Effector memory CD8-positive, alpha-beta T cell (primary cell): ENCODE data around the gene GSTO1.
A peak's percentile ranks its signal among the peaks of the same experiment; 100 is the strongest.

Experiments
- ATAC-seq: fragments of 150-1000 bp; cut with Tn5 transposase; replicated peaks from 2 replicates; pipeline ENCODE4 v1.10.0; 2021; ENCODE audit warnings: mild to moderate bottlenecking, moderate library complexity
- DNase-seq, 3 experiments: peaks; one replicate each; pipeline ENCODE4 v3.0.0; 2021
- H3K27ac Mint-ChIP-seq, 2 donors: one replicate each; pipeline ENCODE4 v1.8.0; 2022; ENCODE audit warnings: mild to moderate bottlenecking in 2 of 2, mixed read lengths in 2 of 2, moderate library complexity in 2 of 2
- H3K27me3 Mint-ChIP-seq, 2 donors: one replicate each; pipeline ENCODE4 v1.8.0; 2022; ENCODE audit warnings: mixed read lengths in 2 of 2
- H3K36me3 Mint-ChIP-seq: one replicate; pipeline ENCODE4 v1.8.0; 2022; ENCODE audit warnings: mild to moderate bottlenecking, moderate library complexity, mixed read lengths; ENCODE audit not compliant: insufficient read depth
- H3K4me1 Mint-ChIP-seq, 2 donors: one replicate each; pipeline ENCODE4 v1.8.0; 2022; ENCODE audit warnings: low read depth in 2 of 2, mixed read lengths in 2 of 2
- H3K4me3 Mint-ChIP-seq, 2 donors: one replicate each; pipeline ENCODE4 v1.8.0; 2022; ENCODE audit warnings: mild to moderate bottlenecking in 2 of 2, mixed read lengths in 2 of 2, moderate library complexity in 2 of 2
- H3K9me3 Mint-ChIP-seq, 2 donors: one replicate each; pipeline ENCODE4 v1.8.0; 2022; ENCODE audit warnings: mixed read lengths in 2 of 2

GSTO1 gene

GRCh38 chr10:104255311-104255981, 754 bp downstream of the GSTO1 start:
- H3K36me3 Mint-ChIP-seq = peaks cover 34% of the 10 kb centered on the region
- no peaks in the 10 kb centered on the region for H3K9me3 Mint-ChIP-seq
- ATAC-seq = peak; percentile 45
- H3K4me3 Mint-ChIP-seq = peak overlapping the region; percentile 88 to 97
- H3K27ac Mint-ChIP-seq = peak overlapping the region; percentile 94 to 96
- peaks cover 41 to 58% of the 10 kb centered on the region in 2 donors for H3K4me1 Mint-ChIP-seq
- H3K27me3 Mint-ChIP-seq = peaks cover 4% of the 10 kb centered on the region in 2 donors
- DNase-seq = peak in 1 of 3 experiments; percentile 14

GRCh38 chr10:104256335-104256961, 1.8 kb downstream of the GSTO1 start:
- H3K36me3 Mint-ChIP-seq = peaks cover 41% of the 10 kb centered on the region
- no peaks in the 10 kb centered on the region for H3K9me3 Mint-ChIP-seq
- H3K4me3 Mint-ChIP-seq = peak overlapping the region; percentile 88 to 97
- peaks cover 50 to 68% of the 10 kb centered on the region in 2 donors for H3K4me1 Mint-ChIP-seq
- no peaks in the 10 kb centered on the region for H3K27me3 Mint-ChIP-seq
- peak overlapping the region; percentile 94 to 96 for H3K27ac Mint-ChIP-seq
- DNase-seq (no peak), ATAC-seq (peak; percentile 72)

- Mint-ChIP-seq H3K4me3 (no peak overlapping the region), H3K27ac (peak overlapping the region; percentile 94 to 96), H3K4me1 (peaks cover 51 to 72% of the 10 kb centered on the region in 2 donors), H3K36me3 (peaks cover 47% of the 10 kb centered on the region), H3K27me3 (no peaks in the 10 kb centered on the region), H3K9me3 (no peaks in the 10 kb centered on the region)
- DNase-seq (no peak), ATAC-seq (no peak)
Observed at GRCh38 chr10:104257235-104257634, 2.5 kb downstream of the GSTO1 start.

- Mint-ChIP-seq H3K27ac (peak overlapping the region in 1 of 2 donors; percentile 53), H3K4me3 (no peak overlapping the region), H3K36me3 (peaks cover 55% of the 10 kb centered on the region)
Observed at GRCh38 chr10:104258209-104258608, 3.5 kb downstream of the GSTO1 start.

GRCh38 chr10:104259456-104259855, 4.8 kb downstream of the GSTO1 start:
- Mint-ChIP-seq H3K27ac (peak overlapping the region; percentile 65 to 81), H3K4me1 (peaks cover 48 to 73% of the 10 kb centered on the region in 2 donors), H3K4me3 (no peak overlapping the region), H3K27me3 (no peaks in the 10 kb centered on the region), H3K36me3 (peaks cover 68% of the 10 kb centered on the region), H3K9me3 (no peaks in the 10 kb centered on the region)
- ATAC-seq (no peak), DNase-seq (no peak)

More at GRCh38 chr10:104258209-104258608, 3.5 kb downstream of the GSTO1 start:
- Mint-ChIP-seq H3K27me3 (no peaks in the 10 kb centered on the region), H3K9me3 (no peaks in the 10 kb centered on the region), H3K4me1 (peaks cover 51 to 72% of the 10 kb centered on the region in 2 donors)
- no peak for DNase-seq
- no peak for ATAC-seq

- Mint-ChIP-seq H3K27me3 (no peaks in the 10 kb centered on the region), H3K4me1 (peaks cover 49 to 77% of the 10 kb centered on the region in 2 donors), H3K36me3 (peaks cover 72% of the 10 kb centered on the region), H3K9me3 (no peaks in the 10 kb centered on the region), H3K4me3 (peak overlapping the region in 1 of 2 donors; percentile 1), H3K27ac (peak overlapping the region; percentile 65 to 81)
- ATAC-seq (no peak), DNase-seq (no peak)
Observed at GRCh38 chr10:104259999-104260774, 5.5 kb downstream of the GSTO1 start.

GRCh38 chr10:104260775-104261115, 6.1 kb downstream of the GSTO1 start:
- Mint-ChIP-seq H3K9me3 (no peaks in the 10 kb centered on the region), H3K27me3 (no peaks in the 10 kb centered on the region), H3K36me3 (peaks cover 77% of the 10 kb centered on the region), H3K4me3 (peak overlapping the region in 1 of 2 donors; percentile 1), H3K4me1 (peaks cover 49 to 79% of the 10 kb centered on the region in 2 donors), H3K27ac (peak overlapping the region; percentile 65 to 81)
- no peak for ATAC-seq
- DNase-seq = no peak

- DNase-seq = no peak
- Mint-ChIP-seq H3K36me3 (peaks cover 88% of the 10 kb centered on the region), H3K4me3 (no peak overlapping the region), H3K27me3 (no peaks in the 10 kb centered on the region), H3K4me1 (peaks cover 44 to 72% of the 10 kb centered on the region in 2 donors), H3K9me3 (no peaks in the 10 kb centered on the region), H3K27ac (peak overlapping the region in 1 of 2 donors; percentile 65)
- no peak for ATAC-seq
Observed at GRCh38 chr10:104262055-104262454, 7.4 kb downstream of the GSTO1 start.

- Mint-ChIP-seq H3K27ac (peak overlapping the region; percentile 68 to 75), H3K9me3 (no peaks in the 10 kb centered on the region)
- no peak for DNase-seq
Observed at GRCh38 chr10:104264783-104265182, 10.1 kb downstream of the GSTO1 start.

GRCh38 chr10:104267721-104268404, 13.2 kb downstream of the GSTO1 start:
- Mint-ChIP-seq H3K4me3 (peak overlapping the region; percentile 85 to 88), H3K27ac (peak overlapping the region; percentile 96 to 98), H3K9me3 (no peaks in the 10 kb centered on the region), H3K27me3 (no peaks in the 10 kb centered on the region), H3K36me3 (peaks cover 59% of the 10 kb centered on the region), H3K4me1 (peaks cover 21 to 44% of the 10 kb centered on the region in 2 donors)
- DNase-seq (no peak), ATAC-seq (no peak)

More at GRCh38 chr10:104264783-104265182, 10.1 kb downstream of the GSTO1 start:
- Mint-ChIP-seq H3K36me3 (peaks cover 84% of the 10 kb centered on the region), H3K4me1 (peaks cover 38 to 64% of the 10 kb centered on the region in 2 donors), H3K4me3 (no peak overlapping the region), H3K27me3 (no peaks in the 10 kb centered on the region)
- ATAC-seq = no peak

GRCh38 chr10:104268405-104268712, 13.7 kb downstream of the GSTO1 start:
- peaks cover 54% of the 10 kb centered on the region for H3K36me3 Mint-ChIP-seq
- no peaks in the 10 kb centered on the region for H3K27me3 Mint-ChIP-seq
- H3K4me1 Mint-ChIP-seq = peaks cover 21 to 44% of the 10 kb centered on the region in 2 donors
- peak overlapping the region; percentile 96 to 98 for H3K27ac Mint-ChIP-seq
- H3K9me3 Mint-ChIP-seq = no peaks in the 10 kb centered on the region
- ATAC-seq = no peak
- no peak for DNase-seq
- peak overlapping the region; percentile 85 to 88 for H3K4me3 Mint-ChIP-seq

GRCh38 chr10:104268713-104269645, 14.3 kb downstream of the GSTO1 start, which contains the start of gene GSTO2:
Gene GSTO2, plus strand, starts transcription at chr10:104269184. Its CDS starts 5,732 bp downstream, at chr10:104274916.
- Mint-ChIP-seq H3K4me3 (peak within 1 kb of the TSS; percentile 85 to 88), H3K36me3 (peaks cover 48% of the 10 kb centered on the region), H3K27me3 (no peaks in the 10 kb centered on the region), H3K9me3 (no peaks in the 10 kb centered on the region), H3K27ac (peak within 1 kb of the TSS; percentile 96 to 98), H3K4me1 (peaks cover 21 to 37% of the 10 kb centered on the region in 2 donors)
- ATAC-seq (peak; percentile 85), DNase-seq (peak; percentile 95 to 96 (median 96))
